GM12872 (cell line): ENCODE results near the gene CALD1.

Experiments used
- TF ChIP-seq, protein P1 (sequence below): IDR thresholded peaks from 3 replicates; pipeline ENCODE4 v1.5.1; 2011; ENCODE audit warnings: low read depth, mild to moderate bottlenecking, low read length, moderate library complexity; ENCODE audit not compliant: insufficient read depth

The CALD1 gene

DNA sequence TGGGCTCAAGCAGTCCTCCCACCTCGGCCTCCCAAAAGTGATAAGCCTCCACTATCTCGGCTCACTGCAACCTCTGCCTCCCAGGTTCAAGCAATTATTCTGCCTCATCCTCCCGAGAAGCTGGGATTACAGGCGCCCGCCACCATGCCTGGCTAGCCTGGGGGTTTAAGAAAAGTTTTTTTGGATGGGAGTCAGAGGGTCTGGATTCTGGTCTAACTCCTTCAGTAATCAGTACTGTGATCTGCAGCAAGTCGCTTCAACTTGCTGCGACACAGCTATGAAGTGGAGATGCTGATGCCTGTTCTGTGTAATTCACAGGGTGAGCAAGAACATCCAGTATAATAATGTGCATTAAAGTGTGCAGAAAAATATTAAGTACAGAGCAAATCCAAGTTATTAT lies 118.5 kb downstream of the CALD1 start:
- TF ChIP-seq, protein P1, sequence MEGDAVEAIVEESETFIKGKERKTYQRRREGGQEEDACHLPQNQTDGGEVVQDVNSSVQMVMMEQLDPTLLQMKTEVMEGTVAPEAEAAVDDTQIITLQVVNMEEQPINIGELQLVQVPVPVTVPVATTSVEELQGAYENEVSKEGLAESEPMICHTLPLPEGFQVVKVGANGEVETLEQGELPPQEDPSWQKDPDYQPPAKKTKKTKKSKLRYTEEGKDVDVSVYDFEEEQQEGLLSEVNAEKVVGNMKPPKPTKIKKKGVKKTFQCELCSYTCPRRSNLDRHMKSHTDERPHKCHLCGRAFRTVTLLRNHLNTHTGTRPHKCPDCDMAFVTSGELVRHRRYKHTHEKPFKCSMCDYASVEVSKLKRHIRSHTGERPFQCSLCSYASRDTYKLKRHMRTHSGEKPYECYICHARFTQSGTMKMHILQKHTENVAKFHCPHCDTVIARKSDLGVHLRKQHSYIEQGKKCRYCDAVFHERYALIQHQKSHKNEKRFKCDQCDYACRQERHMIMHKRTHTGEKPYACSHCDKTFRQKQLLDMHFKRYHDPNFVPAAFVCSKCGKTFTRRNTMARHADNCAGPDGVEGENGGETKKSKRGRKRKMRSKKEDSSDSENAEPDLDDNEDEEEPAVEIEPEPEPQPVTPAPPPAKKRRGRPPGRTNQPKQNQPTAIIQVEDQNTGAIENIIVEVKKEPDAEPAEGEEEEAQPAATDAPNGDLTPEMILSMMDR, result no peak

DNA sequence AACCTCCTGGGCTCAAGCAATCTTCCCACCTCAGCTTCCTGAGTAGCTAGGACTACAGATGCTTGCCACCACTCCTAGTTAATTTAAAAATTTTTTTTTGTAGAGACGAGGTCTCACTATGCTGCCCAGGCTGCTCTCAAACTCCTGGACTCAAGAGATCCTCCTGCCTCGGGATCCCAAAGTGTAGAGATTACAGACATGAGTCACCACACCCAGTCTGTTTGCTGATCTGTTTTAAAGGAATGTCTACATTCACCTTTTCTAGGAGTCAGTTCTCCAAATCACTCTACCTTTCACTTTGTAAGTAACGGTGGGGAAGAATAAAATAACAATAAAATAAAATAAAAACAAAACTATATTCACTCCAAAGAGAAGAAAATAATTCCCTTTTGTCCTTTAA lies 120.3 kb downstream of the CALD1 start:
- TF ChIP-seq, protein P1, result no peak

DNA sequence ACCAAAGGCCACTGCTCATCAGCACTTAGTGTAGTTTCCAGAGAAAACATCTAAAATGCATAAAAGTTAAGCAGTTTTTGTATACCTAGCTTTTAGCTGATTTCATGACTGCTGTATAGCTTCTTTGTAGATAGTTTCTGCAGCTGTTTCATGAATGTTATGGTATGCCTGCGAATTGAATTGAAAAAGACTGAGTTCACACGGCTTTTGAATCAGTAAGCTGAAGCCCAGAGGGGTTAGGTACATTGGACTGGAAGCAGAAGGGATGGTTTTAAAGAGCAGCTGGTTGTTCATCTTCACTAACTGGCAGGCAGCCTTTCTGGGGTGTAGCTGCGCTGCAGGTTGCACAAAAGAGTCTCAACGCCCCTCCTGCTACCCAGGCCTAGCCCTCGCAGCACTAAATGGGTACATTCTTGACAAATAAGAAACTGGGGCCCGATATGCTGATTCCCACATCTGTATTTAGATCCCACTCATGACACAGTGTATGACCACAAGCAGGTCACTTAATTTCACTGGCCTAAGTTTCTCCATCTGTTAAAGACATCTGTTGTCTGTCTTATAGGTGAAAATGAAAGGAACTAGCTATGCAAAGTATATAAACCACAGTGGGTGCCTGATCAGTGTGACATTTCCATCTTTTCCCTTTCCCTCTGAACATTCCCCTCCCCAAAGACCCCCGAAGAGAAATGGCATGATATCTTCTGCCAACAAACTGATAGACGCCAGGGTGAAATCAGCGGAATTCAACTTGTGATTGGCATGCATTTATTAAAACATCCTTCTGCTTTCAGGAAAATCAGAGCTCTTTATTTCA lies 120.9 kb downstream of the CALD1 start:
- TF ChIP-seq, protein P1, result no peak

DNA sequence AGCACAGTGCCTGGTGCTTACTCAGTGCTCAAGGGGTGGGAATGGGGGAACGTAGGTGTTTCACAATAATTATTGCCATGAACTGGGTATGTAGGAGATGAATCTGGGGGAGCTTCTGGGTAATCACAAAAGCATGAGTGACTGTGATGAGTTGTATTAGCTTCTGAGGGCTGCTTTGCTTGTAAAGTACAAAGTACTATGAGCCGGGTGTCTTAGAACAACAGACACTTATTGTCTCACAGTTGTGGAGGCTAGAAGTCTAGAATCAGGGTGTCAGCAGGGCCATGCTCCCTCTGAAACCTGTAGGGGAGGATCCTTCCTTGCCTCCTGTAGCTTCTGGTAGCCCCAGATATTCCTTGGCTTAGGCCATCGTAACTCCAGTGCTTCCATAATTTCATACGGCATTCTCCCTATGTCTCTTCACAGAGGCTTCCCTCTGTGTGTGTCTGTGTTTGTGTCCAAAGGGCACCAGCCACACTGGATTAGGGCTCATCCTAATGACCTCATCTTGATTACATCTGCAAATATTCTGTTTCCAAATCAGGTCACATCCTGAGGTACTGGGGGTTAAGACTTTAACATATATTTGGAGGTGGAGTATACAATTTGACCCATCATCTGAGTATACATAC lies 122.1 kb downstream of the CALD1 start:
- TF ChIP-seq, protein P1, result no peak

DNA sequence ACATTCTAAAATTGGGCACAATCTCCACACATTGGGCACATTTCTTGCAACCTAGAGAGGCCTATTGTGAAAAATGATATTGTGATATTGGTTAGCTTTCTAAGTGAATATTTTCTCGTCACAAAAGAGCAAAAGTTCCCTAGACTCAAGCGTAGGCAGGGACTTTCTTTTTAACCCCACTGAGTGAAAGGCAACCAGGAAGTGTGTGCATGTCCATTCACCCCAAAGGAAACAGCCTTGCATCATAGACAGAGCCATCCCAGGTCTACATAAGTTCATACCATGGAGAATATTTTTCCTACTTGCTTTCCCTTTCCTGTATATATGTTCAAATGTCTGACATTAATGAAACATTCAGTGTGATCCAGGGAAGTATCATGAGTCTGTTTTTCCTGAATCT lies 122.6 kb downstream of the CALD1 start:
- TF ChIP-seq, protein P1, result no peak

DNA sequence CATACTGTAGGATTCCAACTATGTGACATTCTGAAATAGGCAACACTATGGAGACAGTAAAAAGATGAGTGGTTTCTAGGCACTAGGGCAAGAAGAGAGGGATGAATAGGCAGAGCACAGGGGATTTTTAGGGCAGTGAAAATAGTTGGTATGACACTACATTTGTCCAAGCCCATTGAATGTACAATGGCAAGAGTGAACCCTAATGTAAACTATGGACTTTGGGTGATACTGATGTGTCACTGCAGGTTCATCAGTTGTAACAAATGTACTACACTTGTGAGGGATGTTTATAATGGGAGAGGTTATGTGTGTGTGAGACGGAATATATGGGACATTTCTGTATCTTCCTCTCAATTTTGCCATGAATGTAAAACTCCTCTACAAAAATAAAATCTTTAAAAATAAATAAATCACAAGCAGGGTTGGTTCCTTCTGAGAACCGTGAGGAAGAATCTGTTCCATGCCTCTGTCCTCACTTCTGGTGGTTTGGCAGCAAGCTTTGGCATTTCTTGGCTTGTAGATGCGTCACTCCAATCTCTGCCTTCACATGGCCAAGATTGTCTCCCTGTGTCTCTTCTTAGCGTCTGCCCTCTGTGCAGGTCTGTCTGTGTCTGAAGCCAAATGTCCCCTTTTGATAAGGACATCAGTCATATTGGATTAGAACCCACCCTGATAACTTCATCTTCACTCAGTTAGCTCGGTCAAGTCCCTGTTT lies 123.8 kb downstream of the CALD1 start:
- TF ChIP-seq, protein P1, result no peak

DNA sequence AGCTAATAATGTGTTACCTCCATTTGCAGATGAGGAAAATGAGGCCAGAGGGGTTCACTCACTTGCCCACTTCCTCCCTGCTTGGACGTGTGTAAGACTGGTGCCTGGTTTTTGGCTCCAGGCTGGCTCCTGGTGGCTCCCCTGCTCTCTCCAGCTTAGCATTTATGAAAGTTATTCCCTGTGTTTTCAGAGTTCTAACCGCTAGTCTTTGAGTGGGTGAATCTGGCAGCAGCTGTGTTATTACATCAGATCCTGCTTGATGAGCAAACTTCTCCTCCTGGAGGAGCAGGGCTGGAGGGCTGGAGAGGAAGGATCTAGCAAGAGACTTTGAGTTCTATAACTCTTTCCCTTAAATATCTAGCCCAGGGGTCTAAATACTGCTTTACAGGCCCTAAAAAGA lies 125.9 kb downstream of the CALD1 start:
- TF ChIP-seq, protein P1, result no peak
